OCI-LY7 (cell line): ENCODE measurements around the gene PRICKLE2. TPM values are rescaled to one million over a fixed set of nuclear protein-coding genes. Genes with fewer than 3 reads are reported as not detected.

Source experiments
- BruUV-seq: library from RNA; stranded (reverse); fragments of 400-500 nt; replicated peaks from 2 replicates; lab custom pipeline; 2021; lab: Mats Ljungman, UMichigan
- CTCF ChIA-PET: fragments of 300-600 bp; sonication (Branson Sonifier 250); formaldehyde crosslinking; loops from one replicate; lab custom pipeline; 2022; ENCODE audit warnings: antibody characterized with exemption; ENCODE audit not compliant: unreplicated experiment; lab: Charles Lee
- POLR2A ChIA-PET: fragments of 300-600 bp; sonication (Branson Sonifier 250); formaldehyde crosslinking; loops from one replicate; lab custom pipeline; 2022; ENCODE audit warnings: antibody characterized with exemption; lab: Charles Lee
- DNase-seq: peaks from one replicate; pipeline ENCODE4 v3.0.0-alpha.2; 2015; ENCODE audit warnings: low spot score
- H2AFZ ChIP-seq: fragments of 200-600 bp; sonication (generic), shearing (Covaris generic); 2 replicates; pipeline ENCODE4 v1.6.1; 2014; ENCODE audit warnings: mild to moderate bottlenecking, antibody characterized with exemption, low read length, moderate library complexity
- H3K27ac ChIP-seq: fragments of 200-600 bp; sonication (generic); 2 replicates; pipeline ENCODE4 v1.5.1; 2014; ENCODE audit warnings: mixed run types, low read depth, mild to moderate bottlenecking, moderate library complexity, low read length, inconsistent platforms; ENCODE audit not compliant: poor library complexity, severe bottlenecking
- H3K36me3 ChIP-seq: fragments of 200-600 bp; sonication (generic); 2 replicates; pipeline ENCODE4 v1.6.1; 2014; ENCODE audit warnings: mild to moderate bottlenecking, antibody characterized with exemption, low read length, moderate library complexity, mixed read lengths; ENCODE audit not compliant: insufficient read depth
- H3K4me1 ChIP-seq: fragments of 200-600 bp; sonication (generic); 2 replicates; pipeline ENCODE4 v1.5.1; 2014; ENCODE audit warnings: mild to moderate bottlenecking, low read length; ENCODE audit not compliant: insufficient read depth, poor library complexity, severe bottlenecking
- H3K4me2 ChIP-seq: fragments of 200-600 bp; sonication (generic); 2 replicates; pipeline ENCODE4 v1.6.1; 2014; ENCODE audit warnings: mild to moderate bottlenecking, low read length
- H3K4me3 ChIP-seq: fragments of 200-600 bp; sonication (generic); 2 replicates; pipeline ENCODE4 v1.5.1; 2014; ENCODE audit warnings: mild to moderate bottlenecking, low read depth, low read length; ENCODE audit not compliant: poor library complexity, severe bottlenecking
- H3K79me2 ChIP-seq: fragments of 200-600 bp; sonication (generic); 2 replicates; pipeline ENCODE4 v1.6.1; 2016; ENCODE audit warnings: low read depth, mild to moderate bottlenecking, low read length, moderate library complexity, mixed read lengths; ENCODE audit not compliant: insufficient read depth
- H3K9me2 ChIP-seq: fragments of 200-600 bp; sonication (generic); 2 replicates; pipeline ENCODE4 v1.6.1; 2016; ENCODE audit warnings: mild to moderate bottlenecking, low read length, mixed read lengths; ENCODE audit not compliant: insufficient read depth
- H3K9me3 ChIP-seq: fragments of 200-600 bp; sonication (generic); 2 replicates; pipeline ENCODE4 v1.6.1; 2014; ENCODE audit warnings: mild to moderate bottlenecking, mixed run types, low read length, mixed read lengths
- H4K20me1 ChIP-seq: fragments of 200-600 bp; sonication (generic); 2 replicates; pipeline ENCODE4 v1.6.1; 2014; ENCODE audit warnings: mild to moderate bottlenecking, antibody characterized with exemption, low read length, moderate library complexity, mixed read lengths; ENCODE audit not compliant: insufficient read depth
- EZH2phosphoT487 ChIP-seq: fragments of 200-600 bp; sonication (generic); IDR thresholded peaks from 2 replicates; pipeline ENCODE4 v1.6.1; 2018; ENCODE audit warnings: low read depth, borderline replicate concordance, mild to moderate bottlenecking, mixed run types, antibody characterized with exemption, low read length, moderate library complexity, mixed read lengths
- intact Hi-C: fragments of 100-400 bp; cut with micrococcal nuclease; formaldehyde crosslinking; loops from one replicate; pipeline ENCODE4 v1.10.0; 2022; ENCODE audit not compliant: unreplicated experiment
- total RNA-seq, 2 experiments: library from RNA; depleted of rRNA in 1 of 2; stranded (reverse); fragments of >200 nt in 1 of 2; shearing (Covaris generic) in 1 of 2; gene quantifications; 2 replicates each; pipeline ENCODE4 v1.2.3, GENCODE V29; 2014 to 2022
- TF ChIP-seq, protein P1 (sequence below): fragments of 200-600 bp; sonication (generic); conservative IDR thresholded peaks from 2 replicates; pipeline ENCODE4 v1.5.1; 2014; ENCODE audit warnings: mild to moderate bottlenecking, antibody characterized with exemption, low read length, moderate library complexity, mixed read lengths

PRICKLE2 gene
- total RNA-seq, 2 experiments from 2014 or later, result 2.0 to 3.9 TPM

- no peak for TF ChIP-seq EZH2phosphoT487
- TF ChIP-seq, protein P1, sequence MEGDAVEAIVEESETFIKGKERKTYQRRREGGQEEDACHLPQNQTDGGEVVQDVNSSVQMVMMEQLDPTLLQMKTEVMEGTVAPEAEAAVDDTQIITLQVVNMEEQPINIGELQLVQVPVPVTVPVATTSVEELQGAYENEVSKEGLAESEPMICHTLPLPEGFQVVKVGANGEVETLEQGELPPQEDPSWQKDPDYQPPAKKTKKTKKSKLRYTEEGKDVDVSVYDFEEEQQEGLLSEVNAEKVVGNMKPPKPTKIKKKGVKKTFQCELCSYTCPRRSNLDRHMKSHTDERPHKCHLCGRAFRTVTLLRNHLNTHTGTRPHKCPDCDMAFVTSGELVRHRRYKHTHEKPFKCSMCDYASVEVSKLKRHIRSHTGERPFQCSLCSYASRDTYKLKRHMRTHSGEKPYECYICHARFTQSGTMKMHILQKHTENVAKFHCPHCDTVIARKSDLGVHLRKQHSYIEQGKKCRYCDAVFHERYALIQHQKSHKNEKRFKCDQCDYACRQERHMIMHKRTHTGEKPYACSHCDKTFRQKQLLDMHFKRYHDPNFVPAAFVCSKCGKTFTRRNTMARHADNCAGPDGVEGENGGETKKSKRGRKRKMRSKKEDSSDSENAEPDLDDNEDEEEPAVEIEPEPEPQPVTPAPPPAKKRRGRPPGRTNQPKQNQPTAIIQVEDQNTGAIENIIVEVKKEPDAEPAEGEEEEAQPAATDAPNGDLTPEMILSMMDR, result no peak
- no peak overlapping the region for H3K4me3 ChIP-seq
- H3K79me2 ChIP-seq, result no peaks in the 10 kb centered on the region
- H3K4me2 ChIP-seq, result no peak overlapping the region
- H4K20me1 ChIP-seq, result no peaks in the 10 kb centered on the region
- no peak overlapping the region for H2AFZ ChIP-seq
- no peaks in the 10 kb centered on the region for H3K4me1 ChIP-seq
- DNase-seq, result no peak
- ChIA-PET CTCF (no interaction called here), POLR2A (interaction anchor here (1.1 kb wide), 1 partner anchor 14 kb away, joined by 3 read pairs; no protein-coding TSS in a partner anchor)
- H3K9me3 ChIP-seq, result no peaks in the 10 kb centered on the region
- no peak overlapping the region for H3K27ac ChIP-seq
- BruUV-seq, result no TSS peak
- no peaks in the 10 kb centered on the region for H3K36me3 ChIP-seq
- H3K9me2 ChIP-seq, result no peaks in the 10 kb centered on the region
- intact Hi-C loops, result no loop called here
These were observed 118.1 kb downstream of the PRICKLE2 start for GRCh38 chr3:64107190-64107589.

DNA sequence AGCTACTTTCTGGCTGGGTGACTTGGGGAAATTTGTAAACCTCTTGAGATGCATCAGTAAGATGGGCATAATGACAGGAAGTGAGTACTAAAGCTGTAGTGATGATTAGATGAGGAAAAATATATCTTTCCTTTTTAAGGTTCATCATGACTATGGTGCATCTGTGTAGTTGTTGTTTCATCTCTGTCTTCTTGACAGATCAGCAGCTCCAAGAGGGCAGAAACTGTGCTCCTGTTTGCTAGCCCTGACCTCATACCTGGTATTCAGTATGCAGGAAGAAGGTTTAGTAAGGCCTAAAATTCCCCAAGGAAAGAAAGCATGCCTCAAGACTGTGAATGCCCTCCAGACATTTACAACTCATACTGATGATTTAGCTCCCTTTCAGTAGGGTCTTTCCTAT is 119.5 kb downstream of the PRICKLE2 start:
- TF ChIP-seq, protein P1, result no peak
- TF ChIP-seq EZH2phosphoT487, result no peak
- no peaks in the 10 kb centered on the region for H3K79me2 ChIP-seq
- H3K9me2 ChIP-seq, result no peaks in the 10 kb centered on the region
- H3K27ac ChIP-seq, result no peak overlapping the region
- H3K4me1 ChIP-seq, result no peaks in the 10 kb centered on the region
- DNase-seq, result no peak
- H3K4me2 ChIP-seq, result no peak overlapping the region
- ChIA-PET CTCF (no interaction called here), POLR2A (interaction anchor here (1.1 to 1.3 kb wide), 2 partner anchors 9 to 16 kb away, joined by 4 to 7 read pairs; no protein-coding TSS in a partner anchor)
- H4K20me1 ChIP-seq, result no peaks in the 10 kb centered on the region
- no TSS peak for BruUV-seq
- H3K36me3 ChIP-seq, result no peaks in the 10 kb centered on the region
- H3K4me3 ChIP-seq, result no peak overlapping the region
- H2AFZ ChIP-seq, result no peak overlapping the region
- no peaks in the 10 kb centered on the region for H3K9me3 ChIP-seq
- intact Hi-C loops, result no loop called here

DNA sequence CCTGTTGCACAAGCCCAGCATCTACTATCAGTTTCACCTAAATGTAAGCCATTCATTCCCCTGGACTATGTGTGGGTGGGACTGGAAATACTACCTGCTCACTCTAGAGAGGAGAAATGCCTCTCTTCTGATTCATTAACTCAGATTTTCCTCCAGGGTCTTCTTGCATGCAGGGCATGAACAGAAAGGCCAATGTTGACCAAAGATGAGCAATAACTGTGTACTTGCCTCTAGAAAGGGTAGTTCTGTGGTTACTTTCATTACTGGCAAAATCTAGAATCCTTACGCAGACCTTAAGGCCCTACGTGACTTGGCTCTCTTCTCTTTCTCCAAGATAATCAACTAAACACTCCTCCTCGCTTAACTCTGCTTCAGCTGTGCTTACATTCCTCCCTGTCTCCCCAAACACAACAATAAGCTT is 120.6 kb downstream of the PRICKLE2 start:
- BruUV-seq, result no TSS peak
- H4K20me1 ChIP-seq, result no peaks in the 10 kb centered on the region
- no peaks in the 10 kb centered on the region for H3K9me3 ChIP-seq
- no peaks in the 10 kb centered on the region for H3K36me3 ChIP-seq
- no peak overlapping the region for H3K4me3 ChIP-seq
- DNase-seq, result no peak
- no peak overlapping the region for H2AFZ ChIP-seq
- H3K4me2 ChIP-seq, result no peak overlapping the region
- H3K4me1 ChIP-seq, result no peaks in the 10 kb centered on the region
- H3K27ac ChIP-seq, result no peak overlapping the region
- no peaks in the 10 kb centered on the region for H3K79me2 ChIP-seq
- POLR2A ChIA-PET, result interaction anchor here (0.9 kb wide), 1 partner anchor 52 kb away, joined by 3 read pairs; no protein-coding TSS in a partner anchor
- no peaks in the 10 kb centered on the region for H3K9me2 ChIP-seq
- TF ChIP-seq EZH2phosphoT487, result no peak
- TF ChIP-seq, protein P1, result no peak
- intact Hi-C loops, result no loop called here
- CTCF ChIA-PET, result no interaction called here
